Adrenal gland (tissue), 5 donors: ENCODE data around the gene FAM241A.

Experiments
- POLR2A ChIP-seq, 2 donors: fragments of 450-650 bp; IDR thresholded peaks; one replicate each; pipeline ENCODE4 v1.6.1; 2017; ENCODE audit warnings: antibody characterized with exemption in 2 of 2, mild to moderate bottlenecking in 2 of 2, moderate library complexity in 1 of 2
- TF ChIP-seq, protein P1 (sequence below), 6 experiments: fragments of 450-650 bp in 4 of 6; fragments of 200-600 bp in 2 of 6; sonication (generic) in 1 of 6; IDR thresholded peaks; 1 replicate in 5 of 6; 2 replicates in 1 of 6; pipeline versions ENCODE4 v1.5.1 to v1.8.0; 2016 to 2021; ENCODE audit warnings: antibody characterized with exemption in 6 of 6, mild to moderate bottlenecking in 2 of 6, moderate library complexity in 1 of 6
- donor health status: DM: no; HTN: no; CAD: no.

DNA sequence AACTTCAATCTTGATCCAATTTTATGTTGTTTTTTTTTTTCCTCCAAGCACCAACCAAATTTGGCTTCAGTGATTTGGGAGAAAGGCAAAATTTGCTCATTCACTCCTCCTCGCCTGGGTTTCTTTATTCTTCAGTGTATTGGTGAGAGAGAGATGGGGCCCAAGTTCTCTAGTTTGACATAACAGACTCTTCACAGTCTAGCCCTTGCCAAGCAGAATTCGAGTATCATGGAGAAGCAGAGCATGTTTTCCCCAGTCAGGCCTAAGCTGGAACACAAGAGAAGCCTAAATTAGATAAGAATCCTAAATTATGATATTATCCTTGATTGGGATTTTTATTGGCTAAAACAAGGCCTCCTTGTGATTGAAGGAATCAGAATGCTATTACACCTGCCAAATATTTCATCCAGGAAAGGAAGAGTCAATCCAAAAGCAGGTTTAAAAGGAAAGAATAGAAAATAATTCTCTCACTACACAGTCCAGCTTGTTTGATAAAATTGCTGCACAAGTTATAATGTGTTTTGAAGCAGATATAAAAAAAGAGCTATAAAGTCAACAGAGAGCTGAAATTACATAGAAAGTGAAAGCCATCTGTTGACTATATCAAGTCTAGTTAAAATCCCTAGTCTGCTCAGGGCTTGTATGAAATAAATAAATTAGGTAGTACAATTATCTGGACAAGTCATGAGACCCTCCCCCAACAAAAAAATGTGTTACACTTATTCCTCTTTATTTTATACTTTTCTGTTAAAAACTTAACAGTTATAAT is 39.9 kb upstream of the FAM241A start:
- TF ChIP-seq, protein P1, sequence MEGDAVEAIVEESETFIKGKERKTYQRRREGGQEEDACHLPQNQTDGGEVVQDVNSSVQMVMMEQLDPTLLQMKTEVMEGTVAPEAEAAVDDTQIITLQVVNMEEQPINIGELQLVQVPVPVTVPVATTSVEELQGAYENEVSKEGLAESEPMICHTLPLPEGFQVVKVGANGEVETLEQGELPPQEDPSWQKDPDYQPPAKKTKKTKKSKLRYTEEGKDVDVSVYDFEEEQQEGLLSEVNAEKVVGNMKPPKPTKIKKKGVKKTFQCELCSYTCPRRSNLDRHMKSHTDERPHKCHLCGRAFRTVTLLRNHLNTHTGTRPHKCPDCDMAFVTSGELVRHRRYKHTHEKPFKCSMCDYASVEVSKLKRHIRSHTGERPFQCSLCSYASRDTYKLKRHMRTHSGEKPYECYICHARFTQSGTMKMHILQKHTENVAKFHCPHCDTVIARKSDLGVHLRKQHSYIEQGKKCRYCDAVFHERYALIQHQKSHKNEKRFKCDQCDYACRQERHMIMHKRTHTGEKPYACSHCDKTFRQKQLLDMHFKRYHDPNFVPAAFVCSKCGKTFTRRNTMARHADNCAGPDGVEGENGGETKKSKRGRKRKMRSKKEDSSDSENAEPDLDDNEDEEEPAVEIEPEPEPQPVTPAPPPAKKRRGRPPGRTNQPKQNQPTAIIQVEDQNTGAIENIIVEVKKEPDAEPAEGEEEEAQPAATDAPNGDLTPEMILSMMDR (IDR thresholded peaks at IDR 0.05) = no peak
- TF ChIP-seq POLR2A (IDR thresholded peaks at IDR 0.05) = no peak
